H1 (cell line): ENCODE measurements around the gene UBL4B. TPM values are rescaled to one million over a fixed set of nuclear protein-coding genes. Genes with fewer than 3 reads are reported as not detected.

Experiments
- ATF2 ChIP-seq: IDR thresholded peaks from 2 replicates; pipeline ENCODE4 v1.6.1; 2012; ENCODE audit warnings: low read length, inconsistent platforms
- CBX5 ChIP-seq: fragments of 300-800, 300-1000 bp; sonication (generic); IDR thresholded peaks from 2 replicates; pipeline ENCODE4 v1.7.1; 2016; ENCODE audit warnings: antibody characterized with exemption, low read length, low read depth
- NRF1 ChIP-seq: IDR thresholded peaks from 2 replicates; pipeline ENCODE4 v1.6.1; 2011; ENCODE audit warnings: mild to moderate bottlenecking, low read depth, low read length, improper control_type of control experiment
- POLR2A ChIP-seq, 2 experiments: IDR thresholded peaks; 1 replicate in 1 of 2; 2 replicates in 1 of 2; pipeline ENCODE4 v1.6.1; 2011; ENCODE audit warnings: low read depth in 2 of 2, low read length in 2 of 2, mild to moderate bottlenecking in 2 of 2; ENCODE audit errors: control extremely low read depth in 1 of 2
- SIN3A ChIP-seq, 2 experiments: IDR thresholded peaks in 1 of 2; conservative IDR thresholded peaks in 1 of 2; 2 replicates each; pipeline ENCODE4 v1.6.1; 2011 to 2012; ENCODE audit warnings: low read length in 2 of 2, improper control_type of control experiment in 1 of 2, low read depth in 1 of 2, mild to moderate bottlenecking in 1 of 2
- polyA plus RNA-seq, 7 experiments: library from polyadenylated mRNA; depleted of rRNA in 3 of 7; stranded (reverse) in 5 of 7; unstranded in 2 of 7; fragments of >200 nt in 5 of 7; fragments of 200-250 nt in 2 of 7; gene quantifications; 1 replicate in 5 of 7; 2 replicates in 1 of 7; 4 replicates in 1 of 7; pipeline versions ENCODE4 v1.2.1 to v1.2.3, GENCODE V29; 2011 to 2013; ENCODE audit warnings: missing spikeins in 2 of 7, mixed read lengths in 2 of 7
- total RNA-seq: library from RNA; stranded (reverse); fragmentation: NEBNext Ultra II Directional; extraction: Animal tissue kit (Norgen Biotek cat#: 25700); gene quantifications from 2 replicates; pipeline ENCODE4 v1.2.1, GENCODE V29; 2021
- TF ChIP-seq, protein P1 (sequence below): fragments of 300-600 bp; sonication (generic); IDR thresholded peaks from 2 replicates; pipeline ENCODE4 v1.7.1; 2012; ENCODE audit warnings: low read length, moderate library complexity, mild to moderate bottlenecking, inconsistent platforms; ENCODE audit not compliant: insufficient replicate concordance
- TF ChIP-seq, protein P2 (sequence below): IDR thresholded peaks from 2 replicates; pipeline ENCODE4 v1.6.1; 2011; ENCODE audit warnings: low read length, improper control_type of control experiment

UBL4B gene
- total and polyA plus RNA-seq, 2 of the 8 experiments (the other 6 are each of a cell fraction or from before 2014, with no cell fraction given), result 0.11 TPM; not detected in 1

GRCh38 chr1:110081061-110081460, 31.2 kb upstream of the UBL4B start (continued):
- TF ChIP-seq, protein P1, sequence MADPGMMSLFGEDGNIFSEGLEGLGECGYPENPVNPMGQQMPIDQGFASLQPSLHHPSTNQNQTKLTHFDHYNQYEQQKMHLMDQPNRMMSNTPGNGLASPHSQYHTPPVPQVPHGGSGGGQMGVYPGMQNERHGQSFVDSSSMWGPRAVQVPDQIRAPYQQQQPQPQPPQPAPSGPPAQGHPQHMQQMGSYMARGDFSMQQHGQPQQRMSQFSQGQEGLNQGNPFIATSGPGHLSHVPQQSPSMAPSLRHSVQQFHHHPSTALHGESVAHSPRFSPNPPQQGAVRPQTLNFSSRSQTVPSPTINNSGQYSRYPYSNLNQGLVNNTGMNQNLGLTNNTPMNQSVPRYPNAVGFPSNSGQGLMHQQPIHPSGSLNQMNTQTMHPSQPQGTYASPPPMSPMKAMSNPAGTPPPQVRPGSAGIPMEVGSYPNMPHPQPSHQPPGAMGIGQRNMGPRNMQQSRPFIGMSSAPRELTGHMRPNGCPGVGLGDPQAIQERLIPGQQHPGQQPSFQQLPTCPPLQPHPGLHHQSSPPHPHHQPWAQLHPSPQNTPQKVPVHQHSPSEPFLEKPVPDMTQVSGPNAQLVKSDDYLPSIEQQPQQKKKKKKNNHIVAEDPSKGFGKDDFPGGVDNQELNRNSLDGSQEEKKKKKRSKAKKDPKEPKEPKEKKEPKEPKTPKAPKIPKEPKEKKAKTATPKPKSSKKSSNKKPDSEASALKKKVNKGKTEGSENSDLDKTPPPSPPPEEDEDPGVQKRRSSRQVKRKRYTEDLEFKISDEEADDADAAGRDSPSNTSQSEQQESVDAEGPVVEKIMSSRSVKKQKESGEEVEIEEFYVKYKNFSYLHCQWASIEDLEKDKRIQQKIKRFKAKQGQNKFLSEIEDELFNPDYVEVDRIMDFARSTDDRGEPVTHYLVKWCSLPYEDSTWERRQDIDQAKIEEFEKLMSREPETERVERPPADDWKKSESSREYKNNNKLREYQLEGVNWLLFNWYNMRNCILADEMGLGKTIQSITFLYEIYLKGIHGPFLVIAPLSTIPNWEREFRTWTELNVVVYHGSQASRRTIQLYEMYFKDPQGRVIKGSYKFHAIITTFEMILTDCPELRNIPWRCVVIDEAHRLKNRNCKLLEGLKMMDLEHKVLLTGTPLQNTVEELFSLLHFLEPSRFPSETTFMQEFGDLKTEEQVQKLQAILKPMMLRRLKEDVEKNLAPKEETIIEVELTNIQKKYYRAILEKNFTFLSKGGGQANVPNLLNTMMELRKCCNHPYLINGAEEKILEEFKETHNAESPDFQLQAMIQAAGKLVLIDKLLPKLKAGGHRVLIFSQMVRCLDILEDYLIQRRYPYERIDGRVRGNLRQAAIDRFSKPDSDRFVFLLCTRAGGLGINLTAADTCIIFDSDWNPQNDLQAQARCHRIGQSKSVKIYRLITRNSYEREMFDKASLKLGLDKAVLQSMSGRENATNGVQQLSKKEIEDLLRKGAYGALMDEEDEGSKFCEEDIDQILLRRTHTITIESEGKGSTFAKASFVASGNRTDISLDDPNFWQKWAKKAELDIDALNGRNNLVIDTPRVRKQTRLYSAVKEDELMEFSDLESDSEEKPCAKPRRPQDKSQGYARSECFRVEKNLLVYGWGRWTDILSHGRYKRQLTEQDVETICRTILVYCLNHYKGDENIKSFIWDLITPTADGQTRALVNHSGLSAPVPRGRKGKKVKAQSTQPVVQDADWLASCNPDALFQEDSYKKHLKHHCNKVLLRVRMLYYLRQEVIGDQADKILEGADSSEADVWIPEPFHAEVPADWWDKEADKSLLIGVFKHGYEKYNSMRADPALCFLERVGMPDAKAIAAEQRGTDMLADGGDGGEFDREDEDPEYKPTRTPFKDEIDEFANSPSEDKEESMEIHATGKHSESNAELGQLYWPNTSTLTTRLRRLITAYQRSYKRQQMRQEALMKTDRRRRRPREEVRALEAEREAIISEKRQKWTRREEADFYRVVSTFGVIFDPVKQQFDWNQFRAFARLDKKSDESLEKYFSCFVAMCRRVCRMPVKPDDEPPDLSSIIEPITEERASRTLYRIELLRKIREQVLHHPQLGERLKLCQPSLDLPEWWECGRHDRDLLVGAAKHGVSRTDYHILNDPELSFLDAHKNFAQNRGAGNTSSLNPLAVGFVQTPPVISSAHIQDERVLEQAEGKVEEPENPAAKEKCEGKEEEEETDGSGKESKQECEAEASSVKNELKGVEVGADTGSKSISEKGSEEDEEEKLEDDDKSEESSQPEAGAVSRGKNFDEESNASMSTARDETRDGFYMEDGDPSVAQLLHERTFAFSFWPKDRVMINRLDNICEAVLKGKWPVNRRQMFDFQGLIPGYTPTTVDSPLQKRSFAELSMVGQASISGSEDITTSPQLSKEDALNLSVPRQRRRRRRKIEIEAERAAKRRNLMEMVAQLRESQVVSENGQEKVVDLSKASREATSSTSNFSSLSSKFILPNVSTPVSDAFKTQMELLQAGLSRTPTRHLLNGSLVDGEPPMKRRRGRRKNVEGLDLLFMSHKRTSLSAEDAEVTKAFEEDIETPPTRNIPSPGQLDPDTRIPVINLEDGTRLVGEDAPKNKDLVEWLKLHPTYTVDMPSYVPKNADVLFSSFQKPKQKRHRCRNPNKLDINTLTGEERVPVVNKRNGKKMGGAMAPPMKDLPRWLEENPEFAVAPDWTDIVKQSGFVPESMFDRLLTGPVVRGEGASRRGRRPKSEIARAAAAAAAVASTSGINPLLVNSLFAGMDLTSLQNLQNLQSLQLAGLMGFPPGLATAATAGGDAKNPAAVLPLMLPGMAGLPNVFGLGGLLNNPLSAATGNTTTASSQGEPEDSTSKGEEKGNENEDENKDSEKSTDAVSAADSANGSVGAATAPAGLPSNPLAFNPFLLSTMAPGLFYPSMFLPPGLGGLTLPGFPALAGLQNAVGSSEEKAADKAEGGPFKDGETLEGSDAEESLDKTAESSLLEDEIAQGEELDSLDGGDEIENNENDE, result no peak
- TF ChIP-seq, protein P2, sequence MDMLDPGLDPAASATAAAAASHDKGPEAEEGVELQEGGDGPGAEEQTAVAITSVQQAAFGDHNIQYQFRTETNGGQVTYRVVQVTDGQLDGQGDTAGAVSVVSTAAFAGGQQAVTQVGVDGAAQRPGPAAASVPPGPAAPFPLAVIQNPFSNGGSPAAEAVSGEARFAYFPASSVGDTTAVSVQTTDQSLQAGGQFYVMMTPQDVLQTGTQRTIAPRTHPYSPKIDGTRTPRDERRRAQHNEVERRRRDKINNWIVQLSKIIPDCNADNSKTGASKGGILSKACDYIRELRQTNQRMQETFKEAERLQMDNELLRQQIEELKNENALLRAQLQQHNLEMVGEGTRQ, result no peak
- TF ChIP-seq SIN3A (conservative IDR thresholded peaks at IDR 0.05 in 1 of 2, IDR thresholded peaks at IDR 0.05 in 1 of 2; ENCODE audit: low read depth in 1 of 2, low read length in 2 of 2) (no peak), POLR2A (IDR thresholded peaks at IDR 0.05; ENCODE audit: control extremely low read depth in 1 of 2, low read depth in 2 of 2, low read length in 2 of 2) (no peak), CBX5 (no peak), NRF1 (no peak), ATF2 (no peak)
- TF ChIP-seq, all 59 proteins: peak for 0
